ENCODE data around the gene NT5DC3.

Gene NT5DC3

DNA sequence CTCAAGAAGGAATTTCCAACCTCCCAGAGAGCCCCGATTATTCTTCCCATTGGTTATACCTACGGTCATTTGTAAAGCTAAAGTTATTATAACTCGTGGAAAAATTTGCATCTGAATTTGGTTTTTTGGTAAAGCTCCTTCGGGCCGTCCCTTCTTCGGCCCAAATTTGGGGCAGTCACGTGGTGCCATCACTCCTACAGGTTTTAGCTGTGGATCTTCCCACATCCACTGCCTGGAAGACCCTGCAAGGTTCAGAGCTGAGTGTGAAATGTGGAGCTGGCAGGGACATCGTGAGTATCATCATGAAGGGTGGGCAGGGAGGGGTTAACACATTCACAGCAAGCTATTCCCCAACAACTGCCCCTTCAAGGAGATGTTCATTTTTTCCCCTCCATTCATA, 105.7 kb downstream of the NT5DC3 start:
- TF ChIP-seq FOXK2 (IDR thresholded peaks at IDR 0.05) (no peak), NFRKB (IDR thresholded peaks at IDR 0.05) (no peak)
- ChIA-PET POLR2A (no interaction called here), CTCF (no interaction called here)
- DNase-seq (ENCODE audit: extremely low spot score): no peak

DNA sequence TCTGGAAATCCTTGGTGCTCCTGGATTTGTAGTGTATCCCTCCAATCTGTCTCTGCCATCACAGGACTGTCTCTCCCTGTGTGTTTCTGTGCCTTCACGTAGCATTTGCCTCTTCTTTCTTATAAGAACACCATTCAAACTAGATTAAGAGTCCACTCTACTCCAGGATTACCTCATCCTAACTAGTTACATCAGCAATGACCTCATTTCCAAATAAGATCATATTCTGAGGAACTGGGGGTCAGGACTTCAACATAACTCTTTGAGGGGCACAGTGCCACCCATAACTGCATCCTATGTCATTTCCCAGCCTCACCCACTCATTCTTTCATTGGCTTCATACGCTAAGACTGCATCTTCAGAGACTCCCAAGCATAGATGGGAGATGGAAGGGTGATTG, 106.2 kb downstream of the NT5DC3 start:
- DNase-seq (ENCODE audit: extremely low spot score): no peak
- ChIA-PET CTCF (no interaction called here), POLR2A (no interaction called here)
- TF ChIP-seq CTBP1 (IDR thresholded peaks at IDR 0.05; ENCODE audit: borderline replicate concordance) (no peak), ARNT (IDR thresholded peaks at IDR 0.05) (no peak), L3MBTL2 (conservative IDR thresholded peaks at IDR 0.05) (no peak), SP1 (IDR thresholded peaks at IDR 0.05) (no peak), LEF1 (IDR thresholded peaks at IDR 0.05; ENCODE audit: borderline replicate concordance) (no peak), TARDBP (IDR thresholded peaks at IDR 0.05) (no peak), FOXK2 (IDR thresholded peaks at IDR 0.05) (no peak), ZNF384 (IDR thresholded peaks at IDR 0.05) (no peak), SUZ12 (IDR thresholded peaks at IDR 0.05) (no peak), FOXM1 (IDR thresholded peaks at IDR 0.05; ENCODE audit: borderline replicate concordance) (no peak), FOXA1 (IDR thresholded peaks at IDR 0.05) (no peak), NFRKB (IDR thresholded peaks at IDR 0.05) (no peak), BHLHE40 (IDR thresholded peaks at IDR 0.05; ENCODE audit: borderline replicate concordance) (no peak), HDGF (IDR thresholded peaks at IDR 0.05; ENCODE audit: borderline replicate concordance) (no peak), ELF4 (IDR thresholded peaks at IDR 0.05) (no peak)
- TF ChIP-seq, protein P1, sequence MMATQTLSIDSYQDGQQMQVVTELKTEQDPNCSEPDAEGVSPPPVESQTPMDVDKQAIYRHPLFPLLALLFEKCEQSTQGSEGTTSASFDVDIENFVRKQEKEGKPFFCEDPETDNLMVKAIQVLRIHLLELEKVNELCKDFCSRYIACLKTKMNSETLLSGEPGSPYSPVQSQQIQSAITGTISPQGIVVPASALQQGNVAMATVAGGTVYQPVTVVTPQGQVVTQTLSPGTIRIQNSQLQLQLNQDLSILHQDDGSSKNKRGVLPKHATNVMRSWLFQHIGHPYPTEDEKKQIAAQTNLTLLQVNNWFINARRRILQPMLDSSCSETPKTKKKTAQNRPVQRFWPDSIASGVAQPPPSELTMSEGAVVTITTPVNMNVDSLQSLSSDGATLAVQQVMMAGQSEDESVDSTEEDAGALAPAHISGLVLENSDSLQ (IDR thresholded peaks at IDR 0.05): no peak

DNA sequence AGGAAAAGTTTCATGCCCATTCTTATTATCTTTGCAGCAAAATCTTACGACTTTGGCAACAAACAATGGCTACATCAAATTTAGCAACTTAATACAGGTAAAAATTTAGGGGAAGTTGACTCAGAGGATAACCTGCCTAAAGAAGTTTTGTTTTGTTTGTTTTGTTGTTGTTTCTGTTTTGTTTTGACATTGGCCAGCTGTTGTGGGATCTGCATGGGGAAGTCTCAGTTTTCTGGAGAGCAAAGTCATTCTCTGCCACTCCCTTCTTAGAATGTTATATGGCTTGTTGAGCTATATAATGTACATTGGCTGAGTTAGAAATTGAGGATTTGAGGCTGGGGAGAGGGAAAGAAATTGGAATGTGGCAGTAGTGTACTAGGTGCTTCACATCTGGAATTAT, 109.5 kb downstream of the NT5DC3 start:
- TF ChIP-seq SUZ12 (IDR thresholded peaks at IDR 0.05): no peak
- no peak for TF ChIP-seq FOXM1 (IDR thresholded peaks at IDR 0.05; ENCODE audit: borderline replicate concordance)
- TF ChIP-seq TARDBP (IDR thresholded peaks at IDR 0.05): no peak
- no peak for TF ChIP-seq FOXA1 (IDR thresholded peaks at IDR 0.05)
- TF ChIP-seq, protein P1 (IDR thresholded peaks at IDR 0.05): no peak
- no peak for TF ChIP-seq SP1 (IDR thresholded peaks at IDR 0.05)
- TF ChIP-seq ELF4 (IDR thresholded peaks at IDR 0.05): no peak
- TF ChIP-seq LEF1 (IDR thresholded peaks at IDR 0.05; ENCODE audit: borderline replicate concordance): no peak
- TF ChIP-seq CTBP1 (IDR thresholded peaks at IDR 0.05; ENCODE audit: borderline replicate concordance): no peak
- ChIA-PET CTCF (no interaction called here), POLR2A (no interaction called here)
- DNase-seq (ENCODE audit: extremely low spot score): no peak

DNA sequence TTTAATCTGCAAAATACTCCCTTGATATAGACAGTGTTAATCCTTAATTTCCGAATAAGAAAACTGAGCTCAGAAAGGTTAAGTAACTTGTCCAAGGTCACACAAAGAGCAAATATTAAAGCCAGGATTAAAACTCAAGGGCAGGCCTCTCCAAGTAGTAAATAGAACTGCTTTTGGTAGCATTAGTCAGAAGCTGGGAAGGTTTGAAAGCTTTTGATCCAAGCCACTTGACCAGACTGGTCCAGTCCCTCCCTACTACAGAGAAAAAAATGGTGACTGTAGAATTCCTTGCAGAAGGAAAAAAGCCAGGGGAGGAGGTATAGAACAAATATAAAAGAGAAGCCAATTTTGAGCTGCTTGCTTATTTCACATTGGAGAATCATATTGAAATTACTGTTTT, 111.5 kb downstream of the NT5DC3 start:
- TF ChIP-seq ARNT (IDR thresholded peaks at IDR 0.05) (no peak), BHLHE40 (IDR thresholded peaks at IDR 0.05; ENCODE audit: borderline replicate concordance) (no peak), TARDBP (IDR thresholded peaks at IDR 0.05) (no peak)
- POLR2A ChIA-PET: no interaction called here
- DNase-seq (ENCODE audit: extremely low spot score): no peak
- CTCF ChIA-PET: no interaction called here

DNA sequence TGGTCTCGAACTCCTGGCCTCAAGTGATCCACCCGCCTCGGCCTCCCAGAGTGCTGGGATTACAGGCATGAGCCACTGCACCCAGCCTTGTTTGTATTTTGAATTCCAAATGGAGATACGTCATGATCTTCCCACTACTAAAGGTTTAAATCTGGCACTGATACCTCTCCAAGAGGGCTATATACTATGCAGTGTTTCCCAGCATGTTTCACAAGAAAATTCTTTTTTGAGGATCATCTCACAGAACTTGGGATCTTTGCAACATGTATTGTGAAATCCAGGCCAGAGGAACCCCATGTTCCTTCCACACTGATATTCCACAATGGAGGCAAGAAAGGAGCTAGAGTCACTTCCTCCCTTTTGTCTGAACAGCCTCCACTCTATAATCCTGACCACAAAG, 112.7 kb downstream of the NT5DC3 start:
- no peak for DNase-seq (ENCODE audit: extremely low spot score)
- TF ChIP-seq LEF1 (IDR thresholded peaks at IDR 0.05; ENCODE audit: borderline replicate concordance) (no peak), L3MBTL2 (conservative IDR thresholded peaks at IDR 0.05) (no peak), FOXM1 (IDR thresholded peaks at IDR 0.05; ENCODE audit: borderline replicate concordance) (no peak)
- ChIA-PET POLR2A (no interaction called here), CTCF (no interaction called here)

DNA sequence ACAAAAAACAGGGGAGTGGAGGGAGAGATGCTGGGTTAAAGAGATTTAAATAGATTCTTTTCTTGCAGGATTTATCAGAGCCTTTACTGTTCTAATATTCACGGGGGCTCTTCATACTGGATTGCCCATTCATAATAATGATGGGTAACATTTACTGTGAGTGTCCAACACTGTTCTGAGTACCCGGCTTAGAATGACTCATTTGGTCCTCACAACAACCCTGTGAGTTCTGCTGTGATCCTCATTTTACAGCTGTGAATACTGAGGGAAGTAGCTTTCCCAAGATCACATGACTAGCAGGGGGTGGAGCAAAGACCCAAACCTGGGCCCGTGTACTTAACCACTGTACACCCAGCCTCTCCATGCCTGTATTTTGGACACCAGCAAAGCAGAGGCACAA, 113.4 kb downstream of the NT5DC3 start:
- TF ChIP-seq, protein P1 (IDR thresholded peaks at IDR 0.05): no peak
- TF ChIP-seq CTBP1 (IDR thresholded peaks at IDR 0.05; ENCODE audit: borderline replicate concordance) (no peak), HDGF (IDR thresholded peaks at IDR 0.05; ENCODE audit: borderline replicate concordance) (no peak), ELF4 (IDR thresholded peaks at IDR 0.05) (no peak), FOXA1 (IDR thresholded peaks at IDR 0.05) (no peak), LEF1 (IDR thresholded peaks at IDR 0.05; ENCODE audit: borderline replicate concordance) (no peak), L3MBTL2 (conservative IDR thresholded peaks at IDR 0.05) (no peak), FOXK2 (IDR thresholded peaks at IDR 0.05) (no peak), FOXM1 (IDR thresholded peaks at IDR 0.05; ENCODE audit: borderline replicate concordance) (no peak), ARNT (IDR thresholded peaks at IDR 0.05) (no peak), TARDBP (IDR thresholded peaks at IDR 0.05) (no peak), NFRKB (IDR thresholded peaks at IDR 0.05) (no peak), BHLHE40 (IDR thresholded peaks at IDR 0.05; ENCODE audit: borderline replicate concordance) (no peak)
- ChIA-PET POLR2A (no interaction called here), CTCF (no interaction called here)
- DNase-seq (ENCODE audit: extremely low spot score): no peak

DNA sequence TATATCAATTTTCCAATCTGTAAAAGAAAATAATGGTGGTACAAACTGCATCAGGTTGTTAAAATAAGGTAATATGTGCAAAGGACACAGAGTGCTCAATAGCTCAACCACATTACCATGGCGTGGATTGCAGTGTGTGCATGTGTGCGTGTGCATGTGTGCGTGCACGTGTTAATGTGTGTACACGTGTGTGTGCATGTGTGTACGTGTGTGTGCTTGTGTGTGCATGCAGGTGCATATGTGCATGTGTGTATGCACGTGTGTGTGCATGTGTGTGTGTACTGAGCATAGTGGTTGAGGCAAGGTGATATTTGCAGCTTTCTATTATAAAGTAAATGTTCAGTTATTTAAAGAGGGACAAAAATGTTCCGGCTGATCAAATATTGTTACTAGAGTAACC, 115.6 kb downstream of the NT5DC3 start:
- no peak for DNase-seq (ENCODE audit: extremely low spot score)
- POLR2A ChIA-PET: no interaction called here
- TF ChIP-seq, protein P1 (IDR thresholded peaks at IDR 0.05): no peak
- TF ChIP-seq SP1 (IDR thresholded peaks at IDR 0.05) (no peak), ARNT (IDR thresholded peaks at IDR 0.05) (no peak), FOXA1 (IDR thresholded peaks at IDR 0.05) (no peak), HDGF (IDR thresholded peaks at IDR 0.05; ENCODE audit: borderline replicate concordance) (no peak), CTBP1 (IDR thresholded peaks at IDR 0.05; ENCODE audit: borderline replicate concordance) (no peak), ELF4 (IDR thresholded peaks at IDR 0.05) (no peak), FOXM1 (IDR thresholded peaks at IDR 0.05; ENCODE audit: borderline replicate concordance) (no peak), FOXK2 (IDR thresholded peaks at IDR 0.05) (no peak), BHLHE40 (IDR thresholded peaks at IDR 0.05; ENCODE audit: borderline replicate concordance) (no peak), TARDBP (IDR thresholded peaks at IDR 0.05) (no peak), ZNF384 (IDR thresholded peaks at IDR 0.05) (no peak)
- CTCF ChIA-PET: no interaction called here

Measured in HEK293T (cell line).